IPS-15b (cell line): ENCODE results near the gene FIGN.

Source experiments
- H3K27me3 ChIP-seq: one replicate; pipeline ENCODE4 v1.6.1; 2013; ENCODE audit warnings: low read length; ENCODE audit not compliant: control insufficient read depth, insufficient read depth
- H3K36me3 ChIP-seq: one replicate; pipeline ENCODE4 v1.6.1; 2013; ENCODE audit warnings: low read length; ENCODE audit not compliant: control insufficient read depth, insufficient read depth
- H3K4me1 ChIP-seq: one replicate; pipeline ENCODE4 v1.6.1; 2013; ENCODE audit warnings: mild to moderate bottlenecking, low read length; ENCODE audit not compliant: control insufficient read depth, insufficient read depth
- H3K4me3 ChIP-seq: one replicate; pipeline ENCODE4 v1.5.1; 2013; ENCODE audit warnings: low read depth, low read length
- H3K9ac ChIP-seq: one replicate; pipeline ENCODE4 v1.6.1; 2013; ENCODE audit warnings: low read depth, mild to moderate bottlenecking, low read length
- H3K9me3 ChIP-seq: one replicate; pipeline ENCODE4 v1.6.1; 2013; ENCODE audit warnings: mild to moderate bottlenecking, low read length; ENCODE audit not compliant: control insufficient read depth, insufficient read depth

Gene FIGN

GRCh38 chr2:163657281-163657656 is 78.5 kb downstream of the FIGN start:
- Histone ChIP-seq H3K4me1 (peaks cover 9% of the 10 kb centered on the region), H3K36me3 (no peaks in the 10 kb centered on the region), H3K9ac (no peak overlapping the region), H3K9me3 (no peaks in the 10 kb centered on the region), H3K27me3 (no peaks in the 10 kb centered on the region), H3K4me3 (no peak overlapping the region)

GRCh38 chr2:163656622-163657280 is 79.1 kb downstream of the FIGN start:
- Histone ChIP-seq H3K9me3 (no peaks in the 10 kb centered on the region), H3K4me1 (peaks cover 9% of the 10 kb centered on the region), H3K9ac (no peak overlapping the region), H3K4me3 (no peak overlapping the region), H3K27me3 (no peaks in the 10 kb centered on the region), H3K36me3 (no peaks in the 10 kb centered on the region)

DNA sequence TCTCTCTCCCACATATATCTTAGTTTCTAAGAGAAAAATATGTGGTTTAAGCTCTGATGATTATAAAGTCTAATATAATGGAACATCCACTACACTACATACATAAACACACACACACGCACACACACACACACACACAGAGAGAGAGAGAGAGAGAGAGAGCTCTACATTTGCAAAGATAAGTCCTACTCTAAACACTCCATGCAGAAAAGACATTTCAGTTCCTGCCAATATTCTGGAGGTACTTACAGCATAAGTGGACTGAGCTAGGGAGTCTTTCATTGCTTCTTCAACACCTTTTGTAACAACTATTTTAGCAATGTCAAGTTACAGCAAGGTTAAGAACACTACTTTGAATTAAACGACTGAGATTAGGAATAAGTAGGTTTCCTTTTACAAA is 80.1 kb downstream of the FIGN start:
- Histone ChIP-seq H3K36me3 (no peaks in the 10 kb centered on the region), H3K9me3 (no peaks in the 10 kb centered on the region), H3K27me3 (no peaks in the 10 kb centered on the region), H3K4me3 (no peak overlapping the region), H3K4me1 (peaks cover 9% of the 10 kb centered on the region), H3K9ac (no peak overlapping the region)

- H3K4me3 ChIP-seq = no peak overlapping the region
- H3K4me1 ChIP-seq = peaks cover 3% of the 10 kb centered on the region
- H3K9ac ChIP-seq = no peak overlapping the region
- no peaks in the 10 kb centered on the region for H3K9me3 ChIP-seq
- no peaks in the 10 kb centered on the region for H3K36me3 ChIP-seq
- H3K27me3 ChIP-seq = no peaks in the 10 kb centered on the region
These were observed 83.1 kb downstream of the FIGN start for GRCh38 chr2:163652751-163653150.

DNA sequence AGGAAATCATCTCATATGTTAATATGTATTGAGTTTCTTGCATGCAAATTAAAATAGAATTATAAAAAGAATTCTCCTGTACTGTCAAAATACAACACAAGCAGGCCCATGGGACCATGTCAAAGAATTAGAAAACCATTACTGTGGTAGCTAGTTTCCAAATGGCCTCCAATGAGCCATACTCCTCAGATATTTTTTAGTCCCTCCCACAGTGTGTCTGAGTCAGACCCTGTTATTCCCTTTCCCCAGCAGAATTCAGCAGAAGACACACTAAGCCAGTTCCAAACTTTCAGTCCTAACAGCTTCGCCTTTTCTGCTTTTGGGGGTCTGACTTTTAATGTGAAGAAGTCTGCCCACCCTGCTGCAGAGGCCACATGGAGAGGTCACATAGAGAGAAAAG is 86.7 kb downstream of the FIGN start:
- H3K27me3 ChIP-seq = no peaks in the 10 kb centered on the region
- H3K36me3 ChIP-seq = no peaks in the 10 kb centered on the region
- no peak overlapping the region for H3K4me3 ChIP-seq
- no peak overlapping the region for H3K9ac ChIP-seq
- peaks cover 8% of the 10 kb centered on the region for H3K4me1 ChIP-seq
- no peaks in the 10 kb centered on the region for H3K9me3 ChIP-seq

GRCh38 chr2:163647300-163647699 is 88.5 kb downstream of the FIGN start:
- H3K4me1 ChIP-seq = peaks cover 7% of the 10 kb centered on the region
- H3K9me3 ChIP-seq = no peaks in the 10 kb centered on the region
- no peak overlapping the region for H3K4me3 ChIP-seq
- H3K27me3 ChIP-seq = no peaks in the 10 kb centered on the region
- H3K9ac ChIP-seq = no peak overlapping the region
- H3K36me3 ChIP-seq = no peaks in the 10 kb centered on the region

DNA sequence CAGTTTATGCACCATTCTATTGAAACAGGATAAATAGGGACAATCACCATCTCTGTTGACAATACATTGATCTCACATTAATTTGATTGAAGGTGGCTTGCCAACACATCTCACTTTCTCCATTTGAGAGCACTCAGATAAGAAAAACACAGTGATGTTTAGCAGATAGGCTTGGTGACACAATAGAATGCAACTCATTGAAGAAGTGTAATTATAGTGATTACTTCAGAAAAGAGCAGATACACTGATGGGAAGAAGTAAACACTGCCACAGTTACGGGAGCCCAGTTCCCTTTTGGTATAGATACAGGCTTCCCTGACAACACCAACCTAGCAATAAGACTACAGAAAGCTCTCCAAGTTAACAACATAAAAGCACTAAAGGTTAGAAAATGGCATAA is 89.1 kb downstream of the FIGN start:
- H3K9me3 ChIP-seq = no peaks in the 10 kb centered on the region
- no peak overlapping the region for H3K4me3 ChIP-seq

DNA sequence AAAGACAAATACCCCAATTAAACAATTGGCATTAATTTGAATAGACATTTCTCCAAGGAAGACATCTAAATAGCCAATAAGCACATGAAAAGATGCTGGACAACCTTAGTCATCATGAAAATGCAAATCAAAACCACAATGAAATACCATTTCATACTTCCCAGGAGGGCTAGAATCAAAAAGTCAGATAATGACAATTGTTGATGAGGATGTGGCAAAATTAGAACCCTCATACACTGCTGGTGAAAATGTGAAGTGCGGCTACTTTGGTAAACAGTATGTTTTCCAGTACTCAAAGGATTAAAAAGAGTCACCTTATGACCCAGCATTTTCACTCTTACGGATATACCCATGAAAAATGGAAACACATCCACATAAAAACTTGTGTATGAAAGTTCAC is 91.6 kb downstream of the FIGN start:
- Histone ChIP-seq H3K9me3 (no peaks in the 10 kb centered on the region), H3K36me3 (no peaks in the 10 kb centered on the region), H3K4me3 (no peak overlapping the region), H3K27me3 (no peaks in the 10 kb centered on the region), H3K4me1 (peaks cover 15% of the 10 kb centered on the region), H3K9ac (no peak overlapping the region)

More for the DNA sequence above, 89.1 kb downstream of the FIGN start:
- H3K36me3 ChIP-seq = no peaks in the 10 kb centered on the region
- no peaks in the 10 kb centered on the region for H3K27me3 ChIP-seq
- H3K9ac ChIP-seq = no peak overlapping the region
- peaks cover 7% of the 10 kb centered on the region for H3K4me1 ChIP-seq

DNA sequence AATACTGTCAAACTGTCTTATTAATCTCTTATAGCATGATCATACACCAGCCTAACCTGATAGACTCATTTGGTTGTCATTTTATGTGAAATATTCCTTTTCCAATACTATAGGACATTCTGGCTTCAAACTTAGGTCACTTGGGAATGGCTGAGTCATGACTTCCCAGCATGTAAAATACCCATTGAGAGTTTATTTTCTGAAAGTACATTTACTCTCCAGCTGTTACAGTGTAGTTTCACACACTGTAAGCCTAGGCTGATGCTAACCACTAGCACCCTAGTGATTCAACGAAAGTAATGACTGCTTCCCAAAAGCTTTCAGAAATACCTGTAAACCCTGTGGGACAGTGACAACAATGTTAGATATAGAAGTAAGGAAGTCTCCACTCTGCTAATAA is 93.8 kb downstream of the FIGN start:
- Histone ChIP-seq H3K9me3 (no peaks in the 10 kb centered on the region), H3K36me3 (no peaks in the 10 kb centered on the region), H3K9ac (no peak overlapping the region), H3K4me1 (peaks cover 15% of the 10 kb centered on the region), H3K27me3 (no peaks in the 10 kb centered on the region), H3K4me3 (no peak overlapping the region)

DNA sequence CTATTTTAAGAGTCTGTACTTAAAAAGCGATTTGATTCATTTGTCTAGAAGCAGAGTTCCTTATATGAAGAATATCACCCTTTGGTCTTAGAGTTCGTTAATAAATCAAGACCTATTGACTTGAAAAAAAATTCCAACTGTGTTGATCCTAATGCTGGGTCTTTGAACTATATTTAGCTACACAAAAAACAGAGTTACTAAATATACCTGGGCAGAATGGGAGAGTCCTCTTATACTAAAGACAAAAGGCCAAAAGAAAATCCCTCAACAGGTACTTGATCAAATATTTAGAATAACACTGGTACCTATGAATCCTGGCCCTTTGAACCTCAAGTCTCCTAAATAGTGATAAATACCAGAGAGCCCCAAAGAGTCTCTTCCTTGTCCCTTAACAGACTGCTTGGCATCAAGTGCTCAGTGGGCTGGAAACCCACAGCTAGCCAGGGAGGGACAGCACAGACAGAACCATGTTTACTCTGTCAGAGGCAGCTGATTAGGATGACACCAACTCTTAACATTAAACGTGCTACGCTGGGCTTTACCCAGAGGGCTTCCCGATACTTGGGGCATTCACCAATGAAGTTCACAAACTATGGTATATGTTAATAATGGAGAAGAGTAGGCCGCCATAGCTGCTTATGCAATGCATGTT is 95.1 kb downstream of the FIGN start:
- H3K4me3 ChIP-seq = no peak overlapping the region
- H3K36me3 ChIP-seq = no peaks in the 10 kb centered on the region
- H3K4me1 ChIP-seq = peaks cover 15% of the 10 kb centered on the region
- no peak overlapping the region for H3K9ac ChIP-seq
- H3K9me3 ChIP-seq = no peaks in the 10 kb centered on the region
- no peaks in the 10 kb centered on the region for H3K27me3 ChIP-seq

GRCh38 chr2:163637871-163638270 is 97.9 kb downstream of the FIGN start:
- Histone ChIP-seq H3K9ac (no peak overlapping the region), H3K4me1 (peaks cover 7% of the 10 kb centered on the region), H3K4me3 (no peak overlapping the region), H3K9me3 (no peaks in the 10 kb centered on the region), H3K27me3 (no peaks in the 10 kb centered on the region), H3K36me3 (no peaks in the 10 kb centered on the region)

DNA sequence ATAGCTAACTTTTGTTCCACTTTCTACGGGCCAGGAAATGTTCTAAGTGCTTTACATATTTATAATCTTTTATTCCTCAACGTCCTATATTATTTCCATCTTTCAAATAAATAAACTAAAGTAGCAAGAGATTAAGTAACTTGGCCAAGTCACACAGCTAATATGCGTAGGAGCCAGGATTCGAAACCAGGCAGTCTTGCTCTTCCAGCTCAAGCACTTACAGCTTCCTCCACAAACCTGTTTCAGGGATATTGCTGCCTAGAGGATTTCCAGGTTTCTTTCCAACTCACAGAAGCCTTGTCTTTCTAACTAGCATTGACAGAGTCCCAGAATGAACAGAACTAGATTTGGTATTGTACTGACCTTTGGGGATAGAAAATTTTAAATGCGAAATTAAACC is 102.5 kb downstream of the FIGN start:
- Histone ChIP-seq H3K4me3 (no peak overlapping the region), H3K4me1 (no peaks in the 10 kb centered on the region), H3K36me3 (no peaks in the 10 kb centered on the region), H3K9ac (no peak overlapping the region), H3K9me3 (no peaks in the 10 kb centered on the region), H3K27me3 (no peaks in the 10 kb centered on the region)
